22Rv1 (cell line): Measurements from ENCODE around the gene DNAJC7.

Source experiments
- CTCF ChIP-seq: fragments of 450-650 bp; IDR thresholded peaks from 2 replicates; pipeline ENCODE4 v1.5.1; 2017; ENCODE audit warnings: mild to moderate bottlenecking
- ZFX ChIP-seq: fragments of 450-650 bp; IDR thresholded peaks from 2 replicates; pipeline ENCODE4 v1.6.1; 2017; ENCODE audit warnings: antibody characterized with exemption, borderline replicate concordance

- TF ChIP-seq CTCF (no peak), ZFX (no peak)
Observed at GRCh38 chr17:42017866-42018200, 594 bp upstream of the DNAJC7 start.
